ENCODE results near the gene EXO5. TPM values are rescaled to one million over a fixed set of nuclear protein-coding genes. Genes with fewer than 3 reads are reported as not detected.

The EXO5 gene
- total RNA-seq, 1 experiment from 2014 or later, result 13.4 TPM

DNA sequence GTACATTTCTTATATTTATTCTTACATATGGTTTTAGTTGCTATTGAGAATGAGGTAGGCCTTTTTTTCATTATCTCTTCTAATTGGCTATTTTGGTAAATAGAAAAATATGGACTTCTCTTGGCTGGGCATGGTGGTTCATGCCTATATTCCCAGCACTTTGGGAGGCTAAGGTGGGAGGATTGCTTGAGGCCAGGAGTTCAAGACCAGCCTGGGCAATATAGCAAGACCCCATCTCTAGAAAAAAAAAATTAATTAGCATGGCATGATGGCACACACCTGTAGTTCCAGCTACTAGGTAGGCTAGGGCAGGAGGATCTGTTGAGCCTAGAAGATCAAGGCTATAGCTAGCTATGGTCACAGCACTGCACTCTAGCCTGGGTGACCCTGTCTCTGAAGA lies 26.0 kb downstream of the EXO5 start:
- no peak overlapping the region for H2BK5ac ChIP-seq (ENCODE audit: insufficient read length, low read length)
- no peak overlapping the region for H3K18ac ChIP-seq (ENCODE audit: insufficient read length, low read depth, low read length)
- no peaks in the 10 kb centered on the region for H3K9me3 ChIP-seq (ENCODE audit: control insufficient read depth, low read depth, low read length)
- H2BK15ac ChIP-seq (ENCODE audit: low read depth, low read length), result no peak overlapping the region
- Mint-ChIP-seq H3K36me3 (ENCODE audit: insufficient read depth in 1 of 3, low read depth in 3 of 3) (peaks cover 15 to 18% (median 15%) of the 10 kb centered on the region in 3 experiments; a peak in 5 of 7 replicates), H3K9me3 (peaks cover 0 to 2% of the 10 kb centered on the region in 2 experiments; a peak in 2 of 5 replicates), H3K27ac (no peak overlapping the region), H3K27me3 (ENCODE audit: low read depth) (no peaks in the 10 kb centered on the region; the same call in 1 of the 2 replicates), H3K4me3 (no peak overlapping the region), H3K4me1 (peaks cover 12 to 18% of the 10 kb centered on the region in 2 experiments)
- no peak overlapping the region for H4K91ac ChIP-seq (ENCODE audit: insufficient read length, low read depth, low read length)
- H3K27ac ChIP-seq (ENCODE audit: insufficient read length, low read depth, low read length), result no peak overlapping the region
- H2BK120ac ChIP-seq (ENCODE audit: low read depth, low read length, poor library complexity, severe bottlenecking), result no peak overlapping the region
- no peak overlapping the region for H3K14ac ChIP-seq (ENCODE audit: insufficient read depth, low read length)
- H2BK12ac ChIP-seq (ENCODE audit: insufficient read length, low read depth, low read length), result no peak overlapping the region
- no peak overlapping the region for H3K23ac ChIP-seq (ENCODE audit: insufficient read length, low read depth, low read length)
- H3K27me3 ChIP-seq (ENCODE audit: insufficient read depth, low read length), result no peaks in the 10 kb centered on the region
- H4K8ac ChIP-seq (replicated peaks; ENCODE audit: insufficient read length, low read depth, low read length), result no peak overlapping the region
- no peak overlapping the region for H3K4me2 ChIP-seq (ENCODE audit: insufficient read depth, insufficient read length, low read length)
- no peak overlapping the region for H2AK5ac ChIP-seq (ENCODE audit: insufficient read length, low read length)
- no peak overlapping the region for H2BK20ac ChIP-seq (ENCODE audit: low read depth, low read length, poor library complexity, severe bottlenecking)
- H3K79me1 ChIP-seq (ENCODE audit: insufficient read depth, low read depth, low read length, poor library complexity, severe bottlenecking), result no peaks in the 10 kb centered on the region
- no peak overlapping the region for H3K9ac ChIP-seq (ENCODE audit: extremely low read depth, insufficient read length, low read length)
- H3K56ac ChIP-seq (ENCODE audit: insufficient read length, low read depth, low read length), result no peak overlapping the region
- DNase-seq, result no peak
- H3K4me1 ChIP-seq (ENCODE audit: insufficient read depth, low read length), result no peaks in the 10 kb centered on the region
- H3K4ac ChIP-seq (ENCODE audit: low read depth, low read length), result no peak overlapping the region
- no peak for TF ChIP-seq CTCF (conservative IDR thresholded peaks at IDR 0.05)
- H4K20me1 ChIP-seq (ENCODE audit: control insufficient read depth, insufficient read depth, insufficient read length), result no peaks in the 10 kb centered on the region
- no peaks in the 10 kb centered on the region for H3K79me2 ChIP-seq (ENCODE audit: insufficient read depth, low read length)
- no peak overlapping the region for H4K5ac ChIP-seq (ENCODE audit: insufficient read length, low read depth, low read length)
- H3T11ph ChIP-seq (ENCODE audit: low read length), result no peak overlapping the region
- no peak overlapping the region for H2AFZ ChIP-seq (ENCODE audit: low read length)
- peaks cover 10% of the 10 kb centered on the region for H3K23me2 ChIP-seq (ENCODE audit: insufficient read length, low read depth, low read length, poor library complexity, severe bottlenecking)
